ENCODE data around the gene SKP1.

DNA sequence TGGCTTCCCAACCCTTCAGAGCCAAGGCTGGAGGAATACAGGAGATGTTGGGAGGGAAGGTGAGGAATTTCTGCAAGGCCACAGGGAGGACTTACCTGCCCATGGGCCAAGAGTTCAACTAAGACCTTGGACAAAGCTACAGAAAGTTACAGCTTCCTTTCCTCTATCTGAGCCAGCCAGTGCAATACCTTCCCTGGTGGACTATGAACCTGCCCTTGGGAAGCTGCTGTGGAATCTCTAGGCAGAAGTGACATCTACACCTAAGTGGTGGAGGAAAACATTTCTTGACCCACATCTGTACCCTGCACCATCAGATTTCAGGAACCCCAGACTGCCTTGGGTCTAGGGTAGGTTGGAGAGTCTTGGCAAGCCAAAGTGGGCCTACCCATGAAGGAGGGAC, 6.7 kb upstream of the SKP1 start:
- TF ChIP-seq, protein P1, sequence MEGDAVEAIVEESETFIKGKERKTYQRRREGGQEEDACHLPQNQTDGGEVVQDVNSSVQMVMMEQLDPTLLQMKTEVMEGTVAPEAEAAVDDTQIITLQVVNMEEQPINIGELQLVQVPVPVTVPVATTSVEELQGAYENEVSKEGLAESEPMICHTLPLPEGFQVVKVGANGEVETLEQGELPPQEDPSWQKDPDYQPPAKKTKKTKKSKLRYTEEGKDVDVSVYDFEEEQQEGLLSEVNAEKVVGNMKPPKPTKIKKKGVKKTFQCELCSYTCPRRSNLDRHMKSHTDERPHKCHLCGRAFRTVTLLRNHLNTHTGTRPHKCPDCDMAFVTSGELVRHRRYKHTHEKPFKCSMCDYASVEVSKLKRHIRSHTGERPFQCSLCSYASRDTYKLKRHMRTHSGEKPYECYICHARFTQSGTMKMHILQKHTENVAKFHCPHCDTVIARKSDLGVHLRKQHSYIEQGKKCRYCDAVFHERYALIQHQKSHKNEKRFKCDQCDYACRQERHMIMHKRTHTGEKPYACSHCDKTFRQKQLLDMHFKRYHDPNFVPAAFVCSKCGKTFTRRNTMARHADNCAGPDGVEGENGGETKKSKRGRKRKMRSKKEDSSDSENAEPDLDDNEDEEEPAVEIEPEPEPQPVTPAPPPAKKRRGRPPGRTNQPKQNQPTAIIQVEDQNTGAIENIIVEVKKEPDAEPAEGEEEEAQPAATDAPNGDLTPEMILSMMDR (IDR thresholded peaks at IDR 0.05; ENCODE audit: low read depth, low read length), result no peak
- TF ChIP-seq EZH2phosphoT487 (IDR thresholded peaks at IDR 0.05; ENCODE audit: low read depth), result no peak
